AG04450 (cell line): ENCODE data around the gene RPLP2. TPM values are rescaled to one million over a fixed set of nuclear protein-coding genes. Genes with fewer than 3 reads are reported as not detected.
A peak's percentile ranks its signal among the peaks of the same experiment; 100 is the strongest.

ENCODE experiments used
- CTCF ChIA-PET: fragments of 300-600, 350-600 bp; formaldehyde crosslinking; extraction: SDS; loops from one replicate; lab custom pipeline; 2022; ENCODE audit warnings: antibody characterized with exemption, inconsistent platforms; lab: Charles Lee
- POLR2A ChIA-PET: fragments of 350-600 bp; formaldehyde crosslinking; extraction: SDS; loops from one replicate; lab custom pipeline; 2021; ENCODE audit warnings: antibody characterized with exemption, inconsistent platforms; lab: Yijun Ruan, JAX
- DNase-seq: peaks from one replicate; pipeline ENCODE4 v3.0.0-alpha.2; 2011; ENCODE audit warnings: low read depth, low spot score
- H3K27ac ChIP-seq: one replicate; pipeline ENCODE4 v1.5.1; 2012; ENCODE audit warnings: low read depth, low read length, control low read depth
- H3K27me3 ChIP-seq: one replicate; pipeline ENCODE4 v1.6.0; 2012; ENCODE audit warnings: low read length; ENCODE audit not compliant: control insufficient read depth, insufficient read depth
- H3K4me3 ChIP-seq: 2 replicates; pipeline ENCODE4 v1.5.1; 2011; ENCODE audit warnings: mild to moderate bottlenecking, low read depth, low read length, control low read depth
- H3K9me3 ChIP-seq: 2 replicates; pipeline ENCODE4 v1.5.1; 2012; ENCODE audit warnings: low read length; ENCODE audit not compliant: control insufficient read depth, insufficient read depth
- CTCF ChIP-seq: IDR thresholded peaks from 2 replicates; pipeline ENCODE4 v1.5.1; 2011; ENCODE audit warnings: low read depth, low read length, control low read depth, inconsistent platforms
- polyA plus RNA-seq: library from polyadenylated mRNA; depleted of rRNA; stranded (reverse); fragments of >200 nt; gene quantifications from 2 replicates; pipeline ENCODE4 v1.2.3, GENCODE V29; 2011

RPLP2 gene
- polyA plus RNA-seq, 1 experiment = 1,115 TPM

- Histone ChIP-seq H3K27me3 (no peaks in the 10 kb centered on the region), H3K27ac (peak within 1 kb of the TSS; percentile 11), H3K9me3 (no peaks in the 10 kb centered on the region; the same call in 1 of the 2 replicates), H3K4me3 (peak within 1 kb of the TSS; percentile 78)
- no peak for TF ChIP-seq CTCF
- no peak for DNase-seq
- ChIA-PET CTCF (interaction anchor here (0.7 to 1.2 kb wide), 2 partner anchors 19 to 58 kb away, joined by 3 to 6 read pairs; no protein-coding TSS in a partner anchor), POLR2A (interaction anchor here (0.6 to 3.3 kb wide), 13 partner anchors 8 to 747 kb away, joined by 3 to 31 read pairs (median 8); partner anchors contain the start of genes CD151, RPLP2 and TSPAN4)
Observed at GRCh38 chr11:818396-819128, 8.8 kb downstream of the RPLP2 start, which contains the start of gene PNPLA2. Gene PNPLA2 (plus strand): TSS chr11:818914. CDS start chr11:819719, 805 bp downstream.

GRCh38 chr11:819129-819931, 9.6 kb downstream of the RPLP2 start:
- DNase-seq = peak; percentile 48
- Histone ChIP-seq H3K9me3 (no peaks in the 10 kb centered on the region; the same call in 1 of the 2 replicates), H3K4me3 (peak overlapping the region; percentile 78), H3K27me3 (no peaks in the 10 kb centered on the region), H3K27ac (peak overlapping the region; percentile 11)
- CTCF ChIA-PET = interaction anchor here (0.7 to 1.2 kb wide), 2 partner anchors 20 to 59 kb away, joined by 3 to 6 read pairs; no protein-coding TSS in a partner anchor
- peak; percentile 10; the same call in 1 of the 2 replicates for TF ChIP-seq CTCF
- POLR2A ChIA-PET = interaction anchor here (0.6 to 3.3 kb wide), 14 partner anchors 8 to 747 kb away, joined by 3 to 31 read pairs (median 7); partner anchors contain the start of genes CD151, RPLP2 and TSPAN4

GRCh38 chr11:819943-820649, 10.3 kb downstream of the RPLP2 start:
- H3K9me3 ChIP-seq = no peaks in the 10 kb centered on the region; the same call in 1 of the 2 replicates
- H3K27me3 ChIP-seq = no peaks in the 10 kb centered on the region
- peak overlapping the region; percentile 11 for H3K27ac ChIP-seq
- POLR2A ChIA-PET = interaction anchor here (1.2 to 3.3 kb wide), 10 partner anchors 9 to 77 kb away, joined by 3 to 31 read pairs (median 14); partner anchors contain the start of genes CD151, RPLP2 and TSPAN4
- TF ChIP-seq CTCF = no peak
- CTCF ChIA-PET = interaction anchor here (1.2 kb wide), 1 partner anchor 21 kb away, joined by 3 read pairs; no protein-coding TSS in a partner anchor
- no peak for DNase-seq
- peak overlapping the region; percentile 78 for H3K4me3 ChIP-seq

- no peak for DNase-seq
- no peak for TF ChIP-seq CTCF
- CTCF ChIA-PET = no interaction called here
- no peaks in the 10 kb centered on the region; the same call in 1 of the 2 replicates for H3K9me3 ChIP-seq
- H3K27me3 ChIP-seq = no peaks in the 10 kb centered on the region
- H3K27ac ChIP-seq = no peak overlapping the region
- peak overlapping the region; percentile 78 for H3K4me3 ChIP-seq
- POLR2A ChIA-PET = interaction anchor here (1.3 to 3.3 kb wide), 5 partner anchors 9 to 23 kb away, joined by 3 to 31 read pairs (median 22); partner anchors contain the start of genes CD151, RPLP2 and TSPAN4
Observed at GRCh38 chr11:820655-821511, 11.1 kb downstream of the RPLP2 start.
